ENCODE measurements around the gene DOCK10. TPM values are rescaled to one million over a fixed set of nuclear protein-coding genes. Genes with fewer than 3 reads are reported as not detected.

Gene DOCK10
- polyA plus RNA-seq, 1 donor (not counting 4 experiments of a cell fraction or from before 2014, with no cell fraction given), result 2.5 TPM

DNA sequence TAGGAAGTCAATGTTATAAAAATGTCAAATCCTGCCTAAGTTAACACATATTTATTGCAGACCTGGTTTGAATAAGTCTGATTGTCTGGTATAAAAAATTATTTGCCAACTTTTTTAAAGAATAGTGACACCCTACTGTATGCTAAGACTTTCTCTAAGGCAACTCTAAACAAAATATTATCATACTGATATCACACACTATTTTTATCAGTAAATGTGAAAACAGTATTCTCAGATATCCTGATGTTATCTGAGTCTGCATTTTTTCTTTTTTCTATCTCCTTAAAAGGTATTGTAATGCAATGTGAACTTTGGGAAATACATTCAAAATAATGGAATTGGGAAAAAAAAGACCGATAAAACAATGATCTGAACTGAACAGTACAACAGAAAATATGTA, 127.1 kb downstream of the DOCK10 start:
- dilution Hi-C loops (cut with MboI; ENCODE audit: extremely low pct_ligation_motif_present, low sequenced_read_pairs), result no loop called here
- Histone ChIP-seq H3K9me3 (ENCODE audit: control insufficient read depth, low read depth, low read length) (no peaks in the 10 kb centered on the region), H3K36me3 (ENCODE audit: control insufficient read depth in 2 of 2, extremely low read depth in 1 of 2, insufficient read depth in 2 of 2, low read length in 2 of 2) (no peaks in the 10 kb centered on the region), H3K27me3 (ENCODE audit: control insufficient read depth, extremely low read depth, insufficient read depth, low read length) (no peaks in the 10 kb centered on the region), H4K20me1 (ENCODE audit: control insufficient read depth, extremely low read depth, insufficient read depth, low read length) (no peaks in the 10 kb centered on the region), H3K9me1 (ENCODE audit: control insufficient read depth, extremely low read depth, insufficient read depth, low read length) (no peaks in the 10 kb centered on the region), H3K9ac (ENCODE audit: control insufficient read depth, extremely low read depth, insufficient read depth, low read length) (no peak overlapping the region), H3K4me3 (ENCODE audit: control insufficient read depth in 2 of 3, extremely low read depth in 1 of 3, insufficient read depth in 2 of 3, low read depth in 1 of 3, low read length in 3 of 3) (no peak overlapping the region), H2AFZ (ENCODE audit: control insufficient read depth, low read length) (no peak overlapping the region), H3K79me2 (ENCODE audit: control insufficient read depth, insufficient read depth, low read length) (no peaks in the 10 kb centered on the region), H3K4me1 (ENCODE audit: control insufficient read depth, extremely low read depth, insufficient read depth, low read length) (peaks cover 3% of the 10 kb centered on the region), H3K4me2 (ENCODE audit: control insufficient read depth, extremely low read depth, insufficient read depth, low read depth, low read length) (no peak overlapping the region), H3K27ac (ENCODE audit: control insufficient read depth, insufficient read depth, low read length) (no peak overlapping the region)
- no peak for TF ChIP-seq EZH2 (IDR thresholded peaks at IDR 0.05; ENCODE audit: low read length)
- TF ChIP-seq, protein P1, sequence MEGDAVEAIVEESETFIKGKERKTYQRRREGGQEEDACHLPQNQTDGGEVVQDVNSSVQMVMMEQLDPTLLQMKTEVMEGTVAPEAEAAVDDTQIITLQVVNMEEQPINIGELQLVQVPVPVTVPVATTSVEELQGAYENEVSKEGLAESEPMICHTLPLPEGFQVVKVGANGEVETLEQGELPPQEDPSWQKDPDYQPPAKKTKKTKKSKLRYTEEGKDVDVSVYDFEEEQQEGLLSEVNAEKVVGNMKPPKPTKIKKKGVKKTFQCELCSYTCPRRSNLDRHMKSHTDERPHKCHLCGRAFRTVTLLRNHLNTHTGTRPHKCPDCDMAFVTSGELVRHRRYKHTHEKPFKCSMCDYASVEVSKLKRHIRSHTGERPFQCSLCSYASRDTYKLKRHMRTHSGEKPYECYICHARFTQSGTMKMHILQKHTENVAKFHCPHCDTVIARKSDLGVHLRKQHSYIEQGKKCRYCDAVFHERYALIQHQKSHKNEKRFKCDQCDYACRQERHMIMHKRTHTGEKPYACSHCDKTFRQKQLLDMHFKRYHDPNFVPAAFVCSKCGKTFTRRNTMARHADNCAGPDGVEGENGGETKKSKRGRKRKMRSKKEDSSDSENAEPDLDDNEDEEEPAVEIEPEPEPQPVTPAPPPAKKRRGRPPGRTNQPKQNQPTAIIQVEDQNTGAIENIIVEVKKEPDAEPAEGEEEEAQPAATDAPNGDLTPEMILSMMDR (optimal IDR thresholded peaks at IDR 0.05 in 1 of 3, IDR thresholded peaks at IDR 0.05 in 1 of 3, conservative IDR thresholded peaks at IDR 0.05 in 1 of 3; ENCODE audit: extremely low read depth in 1 of 3, insufficient read depth in 2 of 3, low read length in 3 of 3), result no peak
- FAIRE-seq (no peak), DNase-seq (ENCODE audit: low read depth, low spot score) (no peak)

DNA sequence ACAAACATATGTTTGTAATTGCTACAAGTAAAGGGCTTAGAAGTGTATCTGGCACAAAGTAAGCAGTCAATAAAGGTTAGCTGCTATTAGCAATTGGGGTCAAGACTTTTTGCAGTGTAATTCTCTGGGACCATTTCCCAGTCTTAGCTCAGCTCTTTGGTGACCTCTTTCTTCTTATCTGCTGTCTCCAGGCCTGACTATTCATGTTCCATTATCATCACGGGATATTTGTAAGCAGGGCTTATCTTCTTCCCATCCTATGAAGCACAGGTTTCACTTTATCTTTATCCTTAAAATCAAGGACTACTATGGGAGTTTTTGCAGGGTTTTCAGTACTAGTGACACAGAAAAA, 131.7 kb downstream of the DOCK10 start:
- no peak overlapping the region for H3K4me2 ChIP-seq (ENCODE audit: control insufficient read depth, extremely low read depth, insufficient read depth, low read depth, low read length)
- no peaks in the 10 kb centered on the region for H4K20me1 ChIP-seq (ENCODE audit: control insufficient read depth, extremely low read depth, insufficient read depth, low read length)
- no peaks in the 10 kb centered on the region for H3K27me3 ChIP-seq (ENCODE audit: control insufficient read depth, extremely low read depth, insufficient read depth, low read length)
- no peak for DNase-seq (ENCODE audit: low read depth, low spot score)
- peaks cover 7% of the 10 kb centered on the region for H3K4me1 ChIP-seq (ENCODE audit: control insufficient read depth, extremely low read depth, insufficient read depth, low read length)
- H3K79me2 ChIP-seq (ENCODE audit: control insufficient read depth, insufficient read depth, low read length), result no peaks in the 10 kb centered on the region
- H2AFZ ChIP-seq (ENCODE audit: control insufficient read depth, low read length), result no peak overlapping the region
- no peak overlapping the region for H3K4me3 ChIP-seq (ENCODE audit: control insufficient read depth in 2 of 3, extremely low read depth in 1 of 3, insufficient read depth in 2 of 3, low read depth in 1 of 3, low read length in 3 of 3)
- H3K9me3 ChIP-seq (ENCODE audit: control insufficient read depth, low read depth, low read length), result no peaks in the 10 kb centered on the region
- no peak overlapping the region for H3K27ac ChIP-seq (ENCODE audit: control insufficient read depth, insufficient read depth, low read length)
- dilution Hi-C loops (cut with MboI; ENCODE audit: extremely low pct_ligation_motif_present, low sequenced_read_pairs), result no loop called here
- H3K9ac ChIP-seq (ENCODE audit: control insufficient read depth, extremely low read depth, insufficient read depth, low read length), result no peak overlapping the region
- FAIRE-seq, result no peak
- no peaks in the 10 kb centered on the region for H3K9me1 ChIP-seq (ENCODE audit: control insufficient read depth, extremely low read depth, insufficient read depth, low read length)
- TF ChIP-seq EZH2 (IDR thresholded peaks at IDR 0.05; ENCODE audit: low read length), result no peak
- TF ChIP-seq, protein P1 (optimal IDR thresholded peaks at IDR 0.05 in 1 of 3, IDR thresholded peaks at IDR 0.05 in 1 of 3, conservative IDR thresholded peaks at IDR 0.05 in 1 of 3; ENCODE audit: extremely low read depth in 1 of 3, insufficient read depth in 2 of 3, low read length in 3 of 3), result no peak
- no peaks in the 10 kb centered on the region for H3K36me3 ChIP-seq (ENCODE audit: control insufficient read depth in 2 of 2, extremely low read depth in 1 of 2, insufficient read depth in 2 of 2, low read length in 2 of 2)
